K562 (cell line): ENCODE data around the gene RPL39. TPM values are rescaled to one million over a fixed set of nuclear protein-coding genes. Genes with fewer than 3 reads are reported as not detected.
A peak's percentile ranks its signal among the peaks of the same experiment; 100 is the strongest.

Experiments
- ATAC-seq: fragments of 200-7000 bp; cut with Tn5 transposase; 3 replicates; pipeline ENCODE4 v1.9.1; 2020; ENCODE audit warnings: moderate library complexity
- BruUV-seq: library from RNA; stranded (reverse); fragments of 400-500 nt; replicated peaks from 2 replicates; lab custom pipeline; 2021; lab: Mats Ljungman, UMichigan
- CTCF ChIA-PET: fragments of 300-600 bp; formaldehyde crosslinking; extraction: SDS; loops from one replicate; lab custom pipeline; 2021; ENCODE audit warnings: low intra/inter-chr PET ratio; lab: Yijun Ruan, JAX
- POLR2A ChIA-PET: fragments of 300-600, 350-650 bp; sonication (Branson Sonifier 250); formaldehyde crosslinking; extraction: SDS; loops from one replicate; lab custom pipeline; 2021; ENCODE audit warnings: antibody characterized with exemption, inconsistent platforms; lab: Yijun Ruan, JAX
- DNase-seq, 4 experiments: peaks; one replicate each; pipeline versions ENCODE4 v3.0.0 to v3.0.0-alpha.2; 2011 to 2018; ENCODE audit warnings: low spot score in 3 of 4, mixed read lengths in 3 of 4; ENCODE audit errors: extremely low read depth in 1 of 4
- FAIRE-seq: peaks from 2 replicates; lab custom pipeline; 2011; peaks lifted over from hg19 to GRCh38; lab: Jason Lieb, UNC
- H2AFZ ChIP-seq: 2 replicates; pipeline ENCODE4 v1.6.0; 2011; ENCODE audit warnings: low read depth, low read length, control low read depth, inconsistent platforms
- H3K27ac ChIP-seq: fragments of 200-600 bp; 3 replicates; pipeline ENCODE4 v1.8.0; 2011; ENCODE audit warnings: low read depth, mild to moderate bottlenecking, control low read depth, inconsistent platforms, low read length, moderate library complexity, mixed read lengths; ENCODE audit errors: extremely low read depth
- H3K27me3 ChIP-seq, 2 experiments: fragments of 300-600 bp in 1 of 2; 2 replicates in 1 of 2; 3 replicates in 1 of 2; pipeline versions ENCODE4 v1.6.0 to v1.8.0; 2011; ENCODE audit warnings: inconsistent platforms in 2 of 2, low read length in 2 of 2, mild to moderate bottlenecking in 1 of 2, mixed read lengths in 1 of 2, moderate library complexity in 1 of 2; ENCODE audit not compliant: control insufficient read depth in 2 of 2, insufficient read depth in 2 of 2
- H3K36me3 ChIP-seq: fragments of 300-600 bp; 3 replicates; pipeline ENCODE4 v1.8.0; 2011; ENCODE audit warnings: mild to moderate bottlenecking, low read length, inconsistent platforms; ENCODE audit not compliant: control insufficient read depth, insufficient read depth
- H3K4me1 ChIP-seq, 2 experiments: fragments of 200-600 bp in 1 of 2; replicated peaks in 1 of 2; 2 replicates in 1 of 2; 3 replicates in 1 of 2; pipeline versions ENCODE4 v1.5.1 to v1.8.0; 2011; ENCODE audit warnings: inconsistent platforms in 2 of 2, low read length in 2 of 2, mild to moderate bottlenecking in 1 of 2, mixed read lengths in 1 of 2, moderate library complexity in 1 of 2; ENCODE audit not compliant: control insufficient read depth in 2 of 2, insufficient read depth in 2 of 2
- H3K4me2 ChIP-seq: 2 replicates; pipeline ENCODE4 v1.6.1; 2011; ENCODE audit warnings: low read length, control low read depth, inconsistent platforms, mixed read lengths; ENCODE audit not compliant: insufficient read depth
- H3K4me3 ChIP-seq: fragments of 200-600 bp; sonication (generic), shearing (Covaris generic); 2 replicates; pipeline ENCODE4 v1.5.1; 2016; ENCODE audit warnings: control low read depth, inconsistent platforms
- H3K79me2 ChIP-seq: fragments of 200-600 bp; 3 replicates; pipeline ENCODE4 v1.8.0; 2011; ENCODE audit warnings: low read length, inconsistent platforms; ENCODE audit not compliant: control insufficient read depth, insufficient read depth
- H3K9ac ChIP-seq, 2 experiments: 2 replicates each; pipeline versions ENCODE4 v1.6.0 to v1.6.1; 2011; ENCODE audit warnings: low read depth in 2 of 2, low read length in 2 of 2, control low read depth in 1 of 2, inconsistent platforms in 1 of 2, mild to moderate bottlenecking in 1 of 2, mixed read lengths in 1 of 2; ENCODE audit not compliant: insufficient read depth in 1 of 2
- H3K9me1 ChIP-seq: one replicate; pipeline ENCODE4 v1.6.0; 2011; ENCODE audit warnings: inconsistent platforms, mild to moderate bottlenecking, low read length, moderate library complexity; ENCODE audit not compliant: control insufficient read depth, insufficient read depth
- H3K9me3 ChIP-seq: replicated peaks from 2 replicates; pipeline ENCODE4 v1.5.1; 2011; ENCODE audit warnings: low read depth, low read length, inconsistent platforms; ENCODE audit not compliant: control insufficient read depth, insufficient read depth
- H4K20me1 ChIP-seq: replicated peaks from 2 replicates; pipeline ENCODE4 v1.6.1; 2011; ENCODE audit warnings: low read length, inconsistent platforms, mixed read lengths; ENCODE audit not compliant: control insufficient read depth, insufficient read depth
- ATF1 ChIP-seq, 2 experiments: fragments of 450-650 bp in 1 of 2; IDR thresholded peaks; 2 replicates each; pipeline ENCODE4 v1.6.1; 2016; ENCODE audit warnings: missing compliant biosample characterization in 1 of 2, missing genetic modification characterization in 1 of 2
- CBFA2T3 ChIP-seq: fragments of 450-650 bp; IDR thresholded peaks from 2 replicates; pipeline ENCODE4 v1.6.1; 2017
- DDX20 ChIP-seq: fragments of 450-650 bp; IDR thresholded peaks from 2 replicates; pipeline ENCODE4 v1.6.1; 2016; ENCODE audit warnings: missing genetic modification characterization, low read depth, mild to moderate bottlenecking, missing compliant biosample characterization, moderate library complexity
- FOXM1 ChIP-seq, 2 experiments: fragments of 450-650 bp in 1 of 2; sonication (generic) in 1 of 2; formaldehyde crosslinking in 1 of 2; IDR thresholded peaks; 2 replicates each; pipeline versions ENCODE4 v1.6.1 to v1.9.0; 2017 to 2022; ENCODE audit warnings: low read depth in 2 of 2, mild to moderate bottlenecking in 2 of 2, missing genetic modification reagents in 1 of 2, moderate library complexity in 1 of 2
- MITF ChIP-seq: IDR thresholded peaks from 2 replicates; pipeline ENCODE4 v1.6.1; 2014; ENCODE audit warnings: antibody characterized with exemption
- RBFOX2 ChIP-seq: fragments of 200-400 bp; formaldehyde crosslinking; IDR thresholded peaks from 2 replicates; pipeline ENCODE4 v1.6.1; 2017; ENCODE audit warnings: low read depth, mild to moderate bottlenecking, low read length, moderate library complexity
- RBM22 ChIP-seq: fragments of 200-400 bp; formaldehyde crosslinking; IDR thresholded peaks from 2 replicates; pipeline ENCODE4 v1.6.1; 2018; ENCODE audit warnings: low read length, low read depth; ENCODE audit not compliant: poor library complexity, severe bottlenecking
- SPI1 ChIP-seq: IDR thresholded peaks from 2 replicates; pipeline ENCODE4 v1.6.1; 2011; ENCODE audit warnings: low read depth, low read length, control low read depth, borderline replicate concordance
- TRIM25 ChIP-seq: fragments of 450-650 bp; IDR thresholded peaks from 2 replicates; pipeline ENCODE4 v1.7.0; 2016; ENCODE audit warnings: borderline replicate concordance
- UBTF ChIP-seq, 2 experiments: IDR thresholded peaks; 2 replicates each; pipeline ENCODE4 v1.6.1; 2012; ENCODE audit warnings: improper control_type of control experiment in 2 of 2, low read depth in 2 of 2, low read length in 2 of 2, borderline replicate concordance in 1 of 2
- ZFX ChIP-seq: sonication (generic); formaldehyde crosslinking; IDR thresholded peaks from 2 replicates; pipeline ENCODE4 v1.8.0; 2022; ENCODE audit warnings: mild to moderate bottlenecking, missing genetic modification reagents, moderate library complexity
- ZNF124 ChIP-seq: sonication (generic); formaldehyde crosslinking; IDR thresholded peaks from 2 replicates; pipeline ENCODE4 v1.8.1; 2022; ENCODE audit warnings: missing genetic modification reagents
- WGBS: fragments of 100-300 bp; shearing (Covaris generic); methylation state at CpG from one replicate; pipeline ENCODE4 v1.1.6; 2016; ENCODE audit warnings: low coverage, mixed read lengths; ENCODE audit not compliant: insufficient coverage; ENCODE audit errors: missing lambda C conversion rate; 5-methylcytosine and 5-hydroxymethylcytosine counted together
- in situ Hi-C: fragments of 300-500 bp; cut with MboI; formaldehyde crosslinking; loops from 4 replicates; pipeline ENCODE4 v1.15.0; 2018; ENCODE audit warnings: inconsistent platforms, mixed read lengths
- intact Hi-C: fragments of 100-400 bp; cut with micrococcal nuclease; formaldehyde crosslinking; loops from 2 replicates; pipeline ENCODE4 v1.14.2; 2022
- polyA plus RNA-seq, 8 experiments: library from polyadenylated mRNA; depleted of rRNA in 4 of 8; stranded (reverse) in 5 of 8; unstranded in 3 of 8; fragments of >200 nt; fragmentation: Nextera tagmentation in 2 of 8; fragmentation: Illumina TruSeq in 1 of 8; extraction: Ambion mirVana in 2 of 8; extraction: Trizol in 1 of 8; gene quantifications; 2 replicates each; pipeline versions ENCODE4 v1.2.1 to v1.2.3, GENCODE V29; 2011 to 2014; ENCODE audit warnings: inconsistent platforms in 1 of 8, missing spikeins in 1 of 8
- total RNA-seq, 7 experiments: library from RNA; depleted of rRNA in 6 of 7; stranded (reverse); fragments of >200 nt in 6 of 7; fragmentation: Illumina TruSeq in 2 of 7; extraction: Trizol in 2 of 7; gene quantifications; 2 replicates each; pipeline versions ENCODE4 v1.2.1 to v1.2.3, GENCODE V29; 2011 to 2021; ENCODE audit warnings: low replicate concordance in 1 of 7
- TF ChIP-seq, protein P1 (sequence below), 2 experiments: fragments of 450-650 bp; IDR thresholded peaks; 2 replicates each; pipeline ENCODE4 v1.6.1; 2016

RPL39 gene
- total and polyA plus RNA-seq, 9 of the 15 experiments (the other 6 are each of a cell fraction or from before 2014, with no cell fraction given): 1,382 to 5,043 (median 3,226) TPM

GRCh38 chrX:119757979-119758730 is 33.3 kb downstream of the RPL39 start, which contains the start of gene SOWAHD:
TSS of gene SOWAHD (plus strand) at chrX:119758588. CDS start at chrX:119758668, 80 bp downstream.
- WGBS: 2% methylated on average over 15 of the region's 59 CpGs
- no peaks in the 10 kb centered on the region for H3K9me1 ChIP-seq
- ATAC-seq: peak; percentile 80
- POLR2A ChIA-PET: interaction anchor here (0.9 to 1.6 kb wide), 4 partner anchors 9 to 34 kb away, joined by 4 to 7 read pairs (median 4); partner anchors contain the start of gene RPL39
- peak within 1 kb of the TSS; percentile 84 for H2AFZ ChIP-seq
- no TSS peak for BruUV-seq
- CTCF ChIA-PET: no interaction called here
- peak within 1 kb of the TSS; percentile 34 to 86; a peak in 3 of 4 replicates for H3K9ac ChIP-seq
- H3K27me3 ChIP-seq: no peaks in the 10 kb centered on the region
- peak; percentile 30 to 60 (median 42) for DNase-seq
- peak within 1 kb of the TSS; percentile 47 for H3K4me3 ChIP-seq
- H3K36me3 ChIP-seq: no peaks in the 10 kb centered on the region
- no peak within 1 kb of the TSS for H3K27ac ChIP-seq
- intact Hi-C loops: no loop called here
- peaks cover 0 to 24% of the 10 kb centered on the region in 2 experiments; a peak in 3 of 5 replicates for H3K4me1 ChIP-seq
- H3K4me2 ChIP-seq: peak within 1 kb of the TSS; percentile 68
- FAIRE-seq: no peak
- no peaks in the 10 kb centered on the region for H3K9me3 ChIP-seq
- no peaks in the 10 kb centered on the region; the same call in 1 of the 2 replicates for H4K20me1 ChIP-seq
- H3K79me2 ChIP-seq: no peaks in the 10 kb centered on the region
- in situ Hi-C loops: no loop called here
- no peak for TF ChIP-seq CBFA2T3
- no peak for TF ChIP-seq DDX20 (tag)
- no peak for TF ChIP-seq FOXM1 (IDR thresholded peaks at IDR 0.05; ENCODE audit: low read depth)
- no peak for TF ChIP-seq FOXM1 (CRISPR knock-in tag; IDR thresholded peaks at IDR 0.05; ENCODE audit: low read depth)
- peak; percentile 4; the same call in 1 of the 2 replicates for TF ChIP-seq SPI1
- no peak for TF ChIP-seq RBM22
- TF ChIP-seq ZNF124 (CRISPR knock-in tag): no peak
- no peak for TF ChIP-seq TRIM25
- TF ChIP-seq, protein P1, sequence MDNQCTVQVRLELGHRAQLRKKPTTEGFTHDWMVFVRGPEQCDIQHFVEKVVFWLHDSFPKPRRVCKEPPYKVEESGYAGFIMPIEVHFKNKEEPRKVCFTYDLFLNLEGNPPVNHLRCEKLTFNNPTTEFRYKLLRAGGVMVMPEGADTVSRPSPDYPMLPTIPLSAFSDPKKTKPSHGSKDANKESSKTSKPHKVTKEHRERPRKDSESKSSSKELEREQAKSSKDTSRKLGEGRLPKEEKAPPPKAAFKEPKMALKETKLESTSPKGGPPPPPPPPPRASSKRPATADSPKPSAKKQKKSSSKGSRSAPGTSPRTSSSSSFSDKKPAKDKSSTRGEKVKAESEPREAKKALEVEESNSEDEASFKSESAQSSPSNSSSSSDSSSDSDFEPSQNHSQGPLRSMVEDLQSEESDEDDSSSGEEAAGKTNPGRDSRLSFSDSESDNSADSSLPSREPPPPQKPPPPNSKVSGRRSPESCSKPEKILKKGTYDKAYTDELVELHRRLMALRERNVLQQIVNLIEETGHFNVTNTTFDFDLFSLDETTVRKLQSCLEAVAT (IDR thresholded peaks at IDR 0.05): no peak
- TF ChIP-seq ZFX (CRISPR knock-in tag): peak; percentile 52
- 0 out of 2 replicates have a peak, but pooled peaks have one; percentile 19 for TF ChIP-seq RBFOX2
- TF ChIP-seq UBTF (IDR thresholded peaks at IDR 0.05; ENCODE audit: borderline replicate concordance in 1 of 2, low read depth in 2 of 2, low read length in 2 of 2): 0 out of 4 replicates have a peak, but pooled peaks of 1 of the 2 experiments have one; percentile 54
- no peak for TF ChIP-seq MITF
- no peak for TF ChIP-seq ATF1 (CRISPR knock-in tag; IDR thresholded peaks at IDR 0.05)
- no peak for TF ChIP-seq ATF1 (tag; IDR thresholded peaks at IDR 0.05)
